GM19468 (cell line): ENCODE data around the gene DMAC1.

ENCODE experiments used
- ATAC-seq: cut with Tn5 transposase; IDR thresholded peaks from one replicate; pipeline ENCODE4 v1.9.1; 2021; ENCODE audit warnings: mild to moderate bottlenecking, moderate library complexity, moderate number of reproducible peaks; ENCODE audit not compliant: unreplicated experiment; ENCODE audit errors: extremely low read depth

DMAC1 gene

GRCh38 chr9:7799234-7799943 lies at the start of gene DMAC1:
TSS of gene DMAC1 (minus strand) at chr9:7799778. CDS start at chr9:7799734, 44 bp downstream.
- ATAC-seq: peak; percentile 72

- no peak for ATAC-seq
Measured at GRCh38 chr9:7849362-7849761, 49.8 kb upstream of the DMAC1 start.

- no peak for ATAC-seq
Measured at GRCh38 chr9:7848498-7848897, 48.9 kb upstream of the DMAC1 start.

- ATAC-seq: no peak
Measured at GRCh38 chr9:7844242-7844641, 44.7 kb upstream of the DMAC1 start.

- ATAC-seq: no peak
Measured at GRCh38 chr9:7841831-7842230, 42.3 kb upstream of the DMAC1 start.

- ATAC-seq: no peak
Measured at GRCh38 chr9:7834531-7834930, 35.0 kb upstream of the DMAC1 start.

- ATAC-seq: no peak
Measured at GRCh38 chr9:7828334-7828733, 28.8 kb upstream of the DMAC1 start.

- no peak for ATAC-seq
Measured at GRCh38 chr9:7827792-7828191, 28.2 kb upstream of the DMAC1 start.

GRCh38 chr9:7827056-7827455 lies 27.5 kb upstream of the DMAC1 start:
- no peak for ATAC-seq

GRCh38 chr9:7823651-7824050 lies 24.1 kb upstream of the DMAC1 start:
- no peak for ATAC-seq

GRCh38 chr9:7819984-7820383 lies 20.4 kb upstream of the DMAC1 start:
- no peak for ATAC-seq

GRCh38 chr9:7816021-7816420 lies 16.4 kb upstream of the DMAC1 start:
- ATAC-seq: no peak

GRCh38 chr9:7813030-7813429 lies 13.5 kb upstream of the DMAC1 start:
- ATAC-seq: no peak

- no peak for ATAC-seq
Measured at GRCh38 chr9:7811677-7812076, 12.1 kb upstream of the DMAC1 start.

- no peak for ATAC-seq
Measured at GRCh38 chr9:7802666-7803065, 3.1 kb upstream of the DMAC1 start.

- ATAC-seq: no peak
Measured at GRCh38 chr9:7799944-7800285, 337 bp upstream of the DMAC1 start.

- ATAC-seq: no peak
Measured at GRCh38 chr9:7794196-7794595, 5.4 kb downstream of the DMAC1 start.

GRCh38 chr9:7791394-7791793 lies 8.2 kb downstream of the DMAC1 start:
- ATAC-seq: no peak

GRCh38 chr9:7790819-7791182 lies 8.8 kb downstream of the DMAC1 start:
- ATAC-seq: no peak

GRCh38 chr9:7790022-7790818 lies 9.4 kb downstream of the DMAC1 start:
- no peak for ATAC-seq

GRCh38 chr9:7788772-7789171 lies 10.8 kb downstream of the DMAC1 start:
- no peak for ATAC-seq

- no peak for ATAC-seq
Measured at GRCh38 chr9:7785813-7786212, 13.8 kb downstream of the DMAC1 start.
